Measurements from ENCODE around the gene C3. TPM values are rescaled to one million over a fixed set of nuclear protein-coding genes. Genes with fewer than 3 reads are reported as not detected.

C3 gene
- total and polyA plus RNA-seq, 2 of the 13 experiments (the other 11 are each of a cell fraction or from before 2014, with no cell fraction given), result 1,455 to 6,272 TPM

- TF ChIP-seq NFYB (CRISPR knock-in tag; IDR thresholded peaks at IDR 0.05) (no peak), ZNF746 (CRISPR knock-in tag; IDR thresholded peaks at IDR 0.05) (no peak; the same call in 1 of the 2 replicates), ZNF776 (CRISPR knock-in tag; IDR thresholded peaks at IDR 0.05) (peak; percentile 89), TAF15 (IDR thresholded peaks at IDR 0.05; ENCODE audit: low read depth, low read length, poor library complexity, severe bottlenecking) (peak; percentile 24), RCOR2 (CRISPR knock-in tag; IDR thresholded peaks at IDR 0.05) (0 out of 2 replicates have a peak, but pooled peaks have one; percentile 13), HMGA1 (CRISPR knock-in tag; conservative IDR thresholded peaks at IDR 0.05) (no peak), TOE1 (CRISPR knock-in tag; IDR thresholded peaks at IDR 0.05) (0 out of 2 replicates have a peak, but pooled peaks have one; percentile 61), GFI1 (CRISPR knock-in tag; IDR thresholded peaks at IDR 0.05; ENCODE audit: borderline replicate concordance) (peak; percentile 99), RBM22 (optimal IDR thresholded peaks at IDR 0.05; ENCODE audit: low read length) (no peak), MEF2D (CRISPR knock-in tag; IDR thresholded peaks at IDR 0.05) (peak; percentile 51; the same call in 1 of the 2 replicates)
- TF ChIP-seq, protein P1, sequence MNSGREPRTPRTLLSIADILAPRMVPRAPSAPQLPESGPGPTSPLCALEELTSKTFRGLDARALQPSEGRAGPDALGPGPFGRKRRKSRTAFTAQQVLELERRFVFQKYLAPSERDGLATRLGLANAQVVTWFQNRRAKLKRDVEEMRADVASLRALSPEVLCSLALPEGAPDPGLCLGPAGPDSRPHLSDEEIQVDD (CRISPR knock-in tag; IDR thresholded peaks at IDR 0.05; ENCODE audit: borderline replicate concordance), result peak; percentile 20; the same call in 1 of the 2 replicates
- TF ChIP-seq, protein P2, sequence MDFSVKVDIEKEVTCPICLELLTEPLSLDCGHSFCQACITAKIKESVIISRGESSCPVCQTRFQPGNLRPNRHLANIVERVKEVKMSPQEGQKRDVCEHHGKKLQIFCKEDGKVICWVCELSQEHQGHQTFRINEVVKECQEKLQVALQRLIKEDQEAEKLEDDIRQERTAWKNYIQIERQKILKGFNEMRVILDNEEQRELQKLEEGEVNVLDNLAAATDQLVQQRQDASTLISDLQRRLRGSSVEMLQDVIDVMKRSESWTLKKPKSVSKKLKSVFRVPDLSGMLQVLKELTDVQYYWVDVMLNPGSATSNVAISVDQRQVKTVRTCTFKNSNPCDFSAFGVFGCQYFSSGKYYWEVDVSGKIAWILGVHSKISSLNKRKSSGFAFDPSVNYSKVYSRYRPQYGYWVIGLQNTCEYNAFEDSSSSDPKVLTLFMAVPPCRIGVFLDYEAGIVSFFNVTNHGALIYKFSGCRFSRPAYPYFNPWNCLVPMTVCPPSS (IDR thresholded peaks at IDR 0.05), result no peak
- TF ChIP-seq, protein P3, sequence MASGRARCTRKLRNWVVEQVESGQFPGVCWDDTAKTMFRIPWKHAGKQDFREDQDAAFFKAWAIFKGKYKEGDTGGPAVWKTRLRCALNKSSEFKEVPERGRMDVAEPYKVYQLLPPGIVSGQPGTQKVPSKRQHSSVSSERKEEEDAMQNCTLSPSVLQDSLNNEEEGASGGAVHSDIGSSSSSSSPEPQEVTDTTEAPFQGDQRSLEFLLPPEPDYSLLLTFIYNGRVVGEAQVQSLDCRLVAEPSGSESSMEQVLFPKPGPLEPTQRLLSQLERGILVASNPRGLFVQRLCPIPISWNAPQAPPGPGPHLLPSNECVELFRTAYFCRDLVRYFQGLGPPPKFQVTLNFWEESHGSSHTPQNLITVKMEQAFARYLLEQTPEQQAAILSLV (CRISPR knock-in tag; IDR thresholded peaks at IDR 0.05; ENCODE audit: borderline replicate concordance), result peak; percentile 58; the same call in 1 of the 2 replicates
- TF ChIP-seq, protein P4, sequence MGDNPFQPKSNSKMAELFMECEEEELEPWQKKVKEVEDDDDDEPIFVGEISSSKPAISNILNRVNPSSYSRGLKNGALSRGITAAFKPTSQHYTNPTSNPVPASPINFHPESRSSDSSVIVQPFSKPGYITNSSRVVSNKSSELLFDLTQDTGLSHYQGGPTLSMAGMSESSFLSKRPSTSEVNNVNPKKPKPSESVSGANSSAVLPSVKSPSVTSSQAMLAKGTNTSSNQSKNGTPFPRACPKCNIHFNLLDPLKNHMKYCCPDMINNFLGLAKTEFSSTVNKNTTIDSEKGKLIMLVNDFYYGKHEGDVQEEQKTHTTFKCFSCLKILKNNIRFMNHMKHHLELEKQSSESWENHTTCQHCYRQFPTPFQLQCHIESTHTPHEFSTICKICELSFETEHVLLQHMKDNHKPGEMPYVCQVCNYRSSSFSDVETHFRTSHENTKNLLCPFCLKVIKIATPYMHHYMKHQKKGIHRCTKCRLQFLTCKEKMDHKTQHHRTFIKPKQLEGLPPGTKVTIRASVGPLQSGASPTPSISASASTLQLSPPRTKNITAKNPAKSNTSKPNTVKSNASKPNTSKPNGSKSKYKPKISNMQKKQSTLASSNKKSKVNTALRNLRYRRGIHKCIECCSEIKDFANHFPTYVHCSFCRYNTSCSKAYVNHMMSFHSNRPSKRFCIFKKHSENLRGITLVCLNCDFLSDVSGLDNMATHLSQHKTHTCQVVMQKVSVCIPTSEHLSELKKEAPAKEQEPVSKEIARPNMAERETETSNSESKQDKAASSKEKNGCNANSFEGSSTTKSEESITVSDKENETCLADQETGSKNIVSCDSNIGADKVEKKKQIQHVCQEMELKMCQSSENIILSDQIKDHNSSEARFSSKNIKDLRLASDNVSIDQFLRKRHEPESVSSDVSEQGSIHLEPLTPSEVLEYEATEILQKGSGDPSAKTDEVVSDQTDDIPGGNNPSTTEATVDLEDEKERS (CRISPR knock-in tag; IDR thresholded peaks at IDR 0.05), result 0 out of 2 replicates have a peak, but pooled peaks have one; percentile 22
- TF ChIP-seq, protein P5, sequence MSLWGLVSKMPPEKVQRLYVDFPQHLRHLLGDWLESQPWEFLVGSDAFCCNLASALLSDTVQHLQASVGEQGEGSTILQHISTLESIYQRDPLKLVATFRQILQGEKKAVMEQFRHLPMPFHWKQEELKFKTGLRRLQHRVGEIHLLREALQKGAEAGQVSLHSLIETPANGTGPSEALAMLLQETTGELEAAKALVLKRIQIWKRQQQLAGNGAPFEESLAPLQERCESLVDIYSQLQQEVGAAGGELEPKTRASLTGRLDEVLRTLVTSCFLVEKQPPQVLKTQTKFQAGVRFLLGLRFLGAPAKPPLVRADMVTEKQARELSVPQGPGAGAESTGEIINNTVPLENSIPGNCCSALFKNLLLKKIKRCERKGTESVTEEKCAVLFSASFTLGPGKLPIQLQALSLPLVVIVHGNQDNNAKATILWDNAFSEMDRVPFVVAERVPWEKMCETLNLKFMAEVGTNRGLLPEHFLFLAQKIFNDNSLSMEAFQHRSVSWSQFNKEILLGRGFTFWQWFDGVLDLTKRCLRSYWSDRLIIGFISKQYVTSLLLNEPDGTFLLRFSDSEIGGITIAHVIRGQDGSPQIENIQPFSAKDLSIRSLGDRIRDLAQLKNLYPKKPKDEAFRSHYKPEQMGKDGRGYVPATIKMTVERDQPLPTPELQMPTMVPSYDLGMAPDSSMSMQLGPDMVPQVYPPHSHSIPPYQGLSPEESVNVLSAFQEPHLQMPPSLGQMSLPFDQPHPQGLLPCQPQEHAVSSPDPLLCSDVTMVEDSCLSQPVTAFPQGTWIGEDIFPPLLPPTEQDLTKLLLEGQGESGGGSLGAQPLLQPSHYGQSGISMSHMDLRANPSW (CRISPR knock-in tag; IDR thresholded peaks at IDR 0.05; ENCODE audit: borderline replicate concordance), result peak; percentile 93; the same call in 1 of the 2 replicates
Measured at GRCh38 chr19:6752256-6753177, 32.1 kb upstream of the C3 start (continued).
